IMR-90 (cell line): ENCODE data around the gene IRAG1. TPM values are rescaled to one million over a fixed set of nuclear protein-coding genes. Genes with fewer than 3 reads are reported as not detected.
A peak's percentile ranks its signal among the peaks of the same experiment; 100 is the strongest.

Experiments
- ATAC-seq: fragments of 200-7000 bp; cut with Tn5 transposase; 2 replicates; pipeline ENCODE4 v1.9.1; 2020; ENCODE audit warnings: low read depth, mild to moderate bottlenecking, moderate library complexity
- BruUV-seq: library from RNA; stranded (reverse); fragments of 400-500 nt; replicated peaks from 2 replicates; lab custom pipeline; 2021; lab: Mats Ljungman, UMichigan
- CTCF ChIA-PET: fragments of 300-600 bp; formaldehyde crosslinking; extraction: SDS; loops from one replicate; lab custom pipeline; 2021; ENCODE audit warnings: antibody characterized with exemption; lab: Yijun Ruan, JAX
- POLR2A ChIA-PET: fragments of 300-600 bp; sonication (Branson Sonifier 250); formaldehyde crosslinking; loops from one replicate; lab custom pipeline; 2022; ENCODE audit warnings: antibody characterized with exemption; ENCODE audit not compliant: unreplicated experiment; lab: Charles Lee
- DNase-seq: peaks from one replicate; pipeline ENCODE4 v3.0.0; 2013
- H2AFZ ChIP-seq: replicated peaks from 2 replicates; pipeline ENCODE3; 2013; ENCODE audit warnings: low read length, mild to moderate bottlenecking; ENCODE audit not compliant: poor library complexity
- H2AK5ac ChIP-seq: 2 replicates; pipeline ENCODE4 v1.6.1; 2013; ENCODE audit warnings: low read depth, low read length, inconsistent platforms
- H2AK9ac ChIP-seq: replicated peaks from 2 replicates; pipeline ENCODE3; 2013; ENCODE audit warnings: mild to moderate bottlenecking, low read depth, low read length, moderate library complexity; ENCODE audit not compliant: poor library complexity
- H2BK120ac ChIP-seq: 2 replicates; pipeline ENCODE4 v1.6.1; 2013; ENCODE audit warnings: low read depth, low read length, inconsistent platforms
- H2BK15ac ChIP-seq: 3 replicates; pipeline ENCODE4 v1.6.1; 2013; ENCODE audit warnings: low read depth, low read length, inconsistent platforms
- H2BK20ac ChIP-seq: 2 replicates; pipeline ENCODE4 v1.6.1; 2013; ENCODE audit warnings: low read depth, mild to moderate bottlenecking, inconsistent platforms, low read length, moderate library complexity
- H2BK5ac ChIP-seq: 2 replicates; pipeline ENCODE4 v1.6.1; 2013; ENCODE audit warnings: mild to moderate bottlenecking, low read depth, low read length, inconsistent platforms; ENCODE audit not compliant: poor library complexity, severe bottlenecking
- H3K14ac ChIP-seq: replicated peaks from 2 replicates; pipeline ENCODE4 v1.6.1; 2013; ENCODE audit warnings: low read depth, low read length, inconsistent platforms
- H3K18ac ChIP-seq: 2 replicates; pipeline ENCODE4 v1.6.1; 2013; ENCODE audit warnings: low read depth, low read length, control low read depth
- H3K23ac ChIP-seq: 2 replicates; pipeline ENCODE4 v1.6.1; 2013; ENCODE audit warnings: low read depth, low read length, inconsistent platforms
- H3K27ac ChIP-seq: 2 replicates; pipeline ENCODE4 v1.5.1; 2013; ENCODE audit warnings: mild to moderate bottlenecking, control low read depth, low read length; ENCODE audit not compliant: insufficient read depth
- H3K27me3 ChIP-seq: 2 replicates; pipeline ENCODE4 v1.6.1; 2013; ENCODE audit warnings: low read length; ENCODE audit not compliant: control insufficient read depth, insufficient read depth
- H3K36me3 ChIP-seq: 2 replicates; pipeline ENCODE4 v1.6.1; 2013; ENCODE audit warnings: low read length, mixed read lengths; ENCODE audit not compliant: control insufficient read depth, insufficient read depth
- H3K4ac ChIP-seq: 2 replicates; pipeline ENCODE4 v1.6.1; 2013; ENCODE audit warnings: low read depth, low read length, inconsistent platforms
- H3K4me1 ChIP-seq: 2 replicates; pipeline ENCODE4 v1.6.1; 2013; ENCODE audit warnings: low read length, mixed read lengths; ENCODE audit not compliant: control insufficient read depth, insufficient read depth
- H3K4me2 ChIP-seq: 2 replicates; pipeline ENCODE4 v1.6.1; 2013; ENCODE audit warnings: low read depth, mild to moderate bottlenecking, control low read depth, low read length, moderate library complexity
- H3K4me3 ChIP-seq: 2 replicates; pipeline ENCODE4 v1.5.1; 2013; ENCODE audit warnings: low read depth, mild to moderate bottlenecking, control low read depth, low read length, moderate library complexity; ENCODE audit not compliant: insufficient read depth
- H3K56ac ChIP-seq: 2 replicates; pipeline ENCODE4 v1.6.1; 2013; ENCODE audit warnings: low read length, inconsistent platforms; ENCODE audit not compliant: insufficient read depth; ENCODE audit errors: extremely low read depth
- H3K79me1 ChIP-seq, 2 experiments: 2 replicates each; pipeline ENCODE4 v1.6.1; 2013; ENCODE audit warnings: low read length in 2 of 2, inconsistent platforms in 1 of 2, low read depth in 1 of 2
- H3K9ac ChIP-seq: 2 replicates; pipeline ENCODE4 v1.6.1; 2013; ENCODE audit warnings: low read depth, low read length, control low read depth
- H3K9me1 ChIP-seq: 2 replicates; pipeline ENCODE4 v1.6.1; 2013; ENCODE audit warnings: low read length, inconsistent platforms; ENCODE audit not compliant: insufficient read depth
- H3K9me3 ChIP-seq: 2 replicates; pipeline ENCODE4 v1.6.1; 2013; ENCODE audit warnings: low read length; ENCODE audit not compliant: control insufficient read depth, insufficient read depth
- H4K20me1 ChIP-seq: 2 replicates; pipeline ENCODE4 v1.6.1; 2013; ENCODE audit warnings: low read length, inconsistent platforms; ENCODE audit not compliant: insufficient read depth
- H4K5ac ChIP-seq: 2 replicates; pipeline ENCODE4 v1.6.1; 2013; ENCODE audit warnings: mild to moderate bottlenecking, low read depth, low read length, control low read depth
- H4K8ac ChIP-seq, 2 experiments: 2 replicates each; pipeline ENCODE4 v1.6.1; 2013; ENCODE audit warnings: low read depth in 2 of 2, low read length in 2 of 2, control low read depth in 1 of 2, inconsistent platforms in 1 of 2
- H4K91ac ChIP-seq: 2 replicates; pipeline ENCODE4 v1.6.1; 2013; ENCODE audit warnings: low read depth, low read length, inconsistent platforms; ENCODE audit not compliant: insufficient read depth
- CEBPB ChIP-seq: IDR thresholded peaks from 2 replicates; pipeline ENCODE4 v1.6.1; 2012; ENCODE audit warnings: low read depth, low read length, improper control_type of control experiment
- RAD21 ChIP-seq: IDR thresholded peaks from 2 replicates; pipeline ENCODE4 v1.6.1; 2012; ENCODE audit warnings: low read length, improper control_type of control experiment
- WGBS, 2 experiments: methylation state at CpG; one replicate each; pipeline versions ENCODE4 v1.1.5 to v1.1.7; 2013; ENCODE audit warnings: missing lambda C conversion rate in 2 of 2; ENCODE audit not compliant: insufficient read length in 1 of 2; ENCODE audit errors: extremely low coverage in 2 of 2; 5-methylcytosine and 5-hydroxymethylcytosine counted together
- dilution Hi-C: fragments of 300-500 bp; cut with HindIII; formaldehyde crosslinking; loops from one replicate; pipeline ENCODE4 v1.14.3; 2018; ENCODE audit warnings: low sequenced_read_pairs; ENCODE audit not compliant: unreplicated experiment
- in situ Hi-C: fragments of 300-500 bp; cut with MboI; formaldehyde crosslinking; loops from 3 replicates; pipeline ENCODE4 v1.14.3; 2019; ENCODE audit warnings: low sequenced_read_pairs, inconsistent platforms, mixed read lengths
- intact Hi-C: fragments of 100-400 bp; cut with micrococcal nuclease; formaldehyde crosslinking; loops from 2 replicates; pipeline ENCODE4 v1.10.0; 2022
- polyA plus RNA-seq, 3 experiments: library from polyadenylated mRNA; depleted of rRNA; stranded (reverse); fragments of >200 nt; gene quantifications; 2 replicates each; pipeline ENCODE4 v1.2.3, GENCODE V29; 2012; ENCODE audit warnings: low replicate concordance in 1 of 3
- total RNA-seq: library from RNA; depleted of rRNA; stranded (reverse); fragments of >200 nt; gene quantifications from 2 replicates; pipeline ENCODE4 v1.2.3, GENCODE V29; 2012

Gene IRAG1
- total and polyA plus RNA-seq, 2 of the 4 experiments (the other 2 are of a cell fraction): 19.4 to 25.8 TPM

DNA sequence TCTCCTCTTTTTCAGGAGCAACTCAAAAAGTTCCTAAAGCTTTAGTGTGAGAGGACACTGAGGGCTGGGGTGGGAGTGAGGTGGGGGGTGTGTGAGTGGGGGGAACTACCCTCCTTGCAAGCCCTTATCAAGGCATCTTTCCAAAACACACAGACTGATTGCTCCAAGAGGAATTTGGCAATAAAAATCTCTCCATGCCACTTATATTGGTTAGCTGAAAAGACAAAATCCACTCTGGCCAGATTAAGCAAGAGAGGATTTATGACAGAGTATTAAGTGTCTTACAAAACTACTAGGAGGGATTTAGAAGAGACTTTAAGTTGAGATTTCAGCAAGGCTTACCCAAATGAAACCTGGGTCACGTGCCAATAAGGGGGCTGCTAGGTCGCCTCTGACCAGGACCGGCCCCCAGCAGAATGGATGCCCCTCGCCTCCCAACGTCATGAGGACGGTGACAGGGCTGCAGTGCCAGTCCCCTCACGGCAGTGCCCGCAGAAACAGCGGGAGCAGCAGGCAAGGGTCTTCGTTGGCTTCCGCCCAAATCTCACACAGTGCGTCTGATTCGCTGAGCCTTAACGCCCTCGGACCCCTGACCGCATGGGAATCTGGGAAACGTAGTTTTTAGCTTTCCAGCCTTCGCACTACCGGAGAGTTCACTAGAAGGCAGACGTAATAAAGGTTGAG, 35.4 kb upstream of the IRAG1 start:
- H4K91ac ChIP-seq: peak overlapping the region; percentile 68
- H4K8ac ChIP-seq: peak overlapping the region in 1 of 2 experiments; percentile 70; a peak in 1 of 4 replicates
- no peaks in the 10 kb centered on the region for H3K9me3 ChIP-seq
- peaks cover 18% of the 10 kb centered on the region for H3K4me1 ChIP-seq
- H2BK20ac ChIP-seq: peak overlapping the region; percentile 81
- peak overlapping the region; percentile 86 for H2BK120ac ChIP-seq
- H2AFZ ChIP-seq: peak overlapping the region; percentile 15
- no peak overlapping the region for H3K4me3 ChIP-seq
- intact Hi-C loops: no loop called here
- H4K20me1 ChIP-seq: no peaks in the 10 kb centered on the region
- no peak overlapping the region for H3K56ac ChIP-seq
- no peaks in the 10 kb centered on the region for H3K79me1 ChIP-seq
- peak overlapping the region; percentile 85 for H2AK5ac ChIP-seq
- in situ Hi-C loops: loop anchor here (25.0 kb wide), 2 partner anchors 517 to 742 kb away; no protein-coding TSS in a partner anchor
- ATAC-seq (no peak), DNase-seq (peak; percentile 35)
- CTCF ChIA-PET: no interaction called here
- H2AK9ac ChIP-seq: peak overlapping the region; percentile 38
- no peak overlapping the region for H2BK5ac ChIP-seq
- dilution Hi-C loops: loop anchor here (25.0 kb wide), 1 partner anchor 217 kb away; no protein-coding TSS in a partner anchor
- no peaks in the 10 kb centered on the region for H3K27me3 ChIP-seq
- peak overlapping the region; percentile 71; the same call in 1 of the 2 replicates for H3K14ac ChIP-seq
- peak overlapping the region; percentile 12; the same call in 1 of the 2 replicates for H3K4me2 ChIP-seq
- peak overlapping the region; percentile 81 for H3K18ac ChIP-seq
- H3K9me1 ChIP-seq: peaks cover 29% of the 10 kb centered on the region
- peak overlapping the region; percentile 90; the same call in 1 of the 2 replicates for H3K27ac ChIP-seq
- POLR2A ChIA-PET: interaction anchor here (2.5 kb wide), 1 partner anchor 35 kb away, joined by 15 read pairs; the partner anchor contains the start of gene IRAG1
- TF ChIP-seq CEBPB (peak; percentile 40; the same call in 1 of the 2 replicates), RAD21 (no peak)
- peak overlapping the region; percentile 26; the same call in 1 of the 2 replicates for H4K5ac ChIP-seq
- H3K4ac ChIP-seq: peak overlapping the region; percentile 89
- H3K36me3 ChIP-seq: no peaks in the 10 kb centered on the region
- no TSS peak for BruUV-seq
- peak overlapping the region; percentile 59; the same call in 1 of the 2 replicates for H3K23ac ChIP-seq
- H2BK15ac ChIP-seq: peak overlapping the region; percentile 65; the same call in 1 of the 3 replicates
- no CpG with 5 or more reads among the region's 20 CpGs for WGBS, 2 experiments
- H3K9ac ChIP-seq: peak overlapping the region; percentile 5; the same call in 1 of the 2 replicates
